HG03571 (cell line): ENCODE data around the gene FAM83B.
"Not testable (repeated sequence)": the region's sequence is repeated elsewhere in the genome, so short reads cannot be mapped to it uniquely, and the experiment has no call there.

ENCODE experiments used
- ATAC-seq: cut with Tn5 transposase; IDR thresholded peaks from one replicate; pipeline ENCODE4 v1.9.1; 2021; ENCODE audit not compliant: unreplicated experiment

Gene FAM83B

DNA sequence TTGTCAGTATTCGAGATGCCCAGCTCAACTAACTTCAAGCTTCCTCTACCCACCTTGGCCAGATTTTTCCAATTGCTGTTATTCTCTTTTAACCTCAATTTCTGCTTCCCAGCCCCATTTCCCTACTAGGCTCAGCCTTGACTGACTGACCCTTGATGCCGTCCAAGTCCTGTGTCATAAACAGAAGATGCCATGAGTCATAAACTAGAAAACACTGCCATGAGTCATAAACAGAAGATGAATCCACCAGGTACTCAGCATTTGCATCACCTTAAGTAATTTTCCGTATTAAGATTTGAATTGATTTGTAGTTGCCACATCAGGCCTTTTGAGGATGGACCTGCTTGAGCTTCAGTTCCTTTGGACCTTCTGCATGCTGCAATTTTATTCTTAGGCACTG is 123.8 kb downstream of the FAM83B start:
- ATAC-seq = no peak

DNA sequence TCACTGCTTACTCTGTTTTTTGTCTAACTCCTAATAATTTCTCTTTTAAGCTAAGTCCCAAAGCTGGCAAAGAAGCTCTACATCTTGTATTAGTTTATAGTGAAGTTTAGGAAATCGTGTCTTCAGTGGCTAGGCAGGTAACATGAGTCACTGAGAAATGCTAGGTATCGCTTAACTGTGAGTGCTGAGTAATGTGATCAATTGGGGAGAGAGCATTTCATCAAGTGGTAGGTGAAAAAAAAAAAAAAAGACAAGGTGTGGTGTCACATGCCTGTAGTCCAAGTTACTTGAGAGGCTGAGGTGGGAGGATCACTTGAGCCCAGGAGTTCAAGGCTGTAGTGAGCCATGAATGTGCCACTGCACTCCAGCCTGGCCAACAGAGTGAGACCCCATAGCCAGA is 125.3 kb downstream of the FAM83B start:
- no peak for ATAC-seq

DNA sequence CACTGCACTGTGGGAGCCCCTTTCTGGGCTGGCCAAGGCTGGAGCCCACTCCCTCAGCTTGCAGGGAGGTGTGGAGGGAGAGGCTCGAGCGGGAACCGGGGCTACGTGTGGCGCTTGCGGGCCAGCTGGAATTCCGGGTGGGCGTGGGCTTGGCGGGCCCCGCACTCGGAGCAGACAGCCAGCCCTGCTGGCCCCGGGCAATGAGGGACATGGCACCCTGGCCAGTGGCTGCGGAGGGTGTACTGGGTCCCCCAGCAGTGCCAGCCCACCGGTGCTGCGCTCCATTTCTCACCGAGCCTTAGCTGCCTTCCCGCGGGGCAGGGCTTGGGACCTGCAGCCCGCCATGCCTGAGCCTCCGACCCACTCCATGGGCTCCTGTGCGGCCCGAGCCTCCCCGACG is 132.6 kb downstream of the FAM83B start:
- not testable (repeated sequence) for ATAC-seq

DNA sequence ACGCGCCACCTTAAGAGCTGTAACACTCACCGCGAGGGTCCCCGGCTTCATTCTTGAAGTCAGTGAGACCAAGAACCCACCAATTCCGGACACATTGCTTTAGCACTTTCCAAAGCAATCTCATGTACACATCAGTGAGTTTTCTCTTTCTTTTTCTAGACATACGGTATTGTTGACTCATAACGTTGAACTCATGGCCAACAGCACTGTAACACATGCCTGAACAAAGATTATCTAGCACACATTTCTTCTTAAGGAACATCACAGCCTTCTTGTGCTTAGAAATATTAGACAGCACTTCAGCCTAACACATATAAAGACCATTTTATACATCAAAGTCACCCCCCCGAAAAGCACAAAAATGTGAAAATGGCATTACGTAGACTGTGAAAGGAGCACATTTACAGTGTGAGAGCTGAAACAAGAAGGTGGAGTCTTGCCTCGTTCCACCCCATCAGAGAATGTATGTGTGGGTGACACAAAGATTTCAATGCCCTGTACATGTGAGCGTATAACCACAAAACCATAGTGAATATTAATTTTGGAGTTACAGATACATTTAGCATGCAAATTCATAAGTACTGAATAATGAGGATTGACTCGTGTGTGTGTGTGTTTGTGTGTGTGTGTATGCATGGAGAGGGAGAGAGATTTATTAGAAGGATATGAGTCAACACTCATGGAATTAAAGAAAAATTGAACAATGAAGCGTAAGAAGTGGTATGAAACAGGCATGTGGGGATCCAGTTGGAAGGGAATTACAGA is 134.1 kb downstream of the FAM83B start:
- no peak for ATAC-seq

DNA sequence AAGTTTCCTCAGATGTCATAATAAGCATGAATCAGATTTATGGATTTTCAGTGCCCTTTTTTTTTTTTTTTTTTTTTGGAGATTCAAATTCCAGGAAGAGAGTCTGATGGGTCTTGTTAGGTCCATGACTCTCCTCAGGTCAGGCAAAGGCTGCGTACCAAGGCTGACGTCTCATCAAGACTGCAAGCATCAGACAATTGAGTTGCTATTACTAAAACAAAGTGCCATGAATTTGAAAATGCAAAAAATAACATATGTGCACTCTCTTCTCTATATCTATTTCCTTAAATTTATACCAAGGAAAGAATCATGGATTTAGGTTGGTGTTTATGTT is 134.7 kb downstream of the FAM83B start:
- no peak for ATAC-seq

DNA sequence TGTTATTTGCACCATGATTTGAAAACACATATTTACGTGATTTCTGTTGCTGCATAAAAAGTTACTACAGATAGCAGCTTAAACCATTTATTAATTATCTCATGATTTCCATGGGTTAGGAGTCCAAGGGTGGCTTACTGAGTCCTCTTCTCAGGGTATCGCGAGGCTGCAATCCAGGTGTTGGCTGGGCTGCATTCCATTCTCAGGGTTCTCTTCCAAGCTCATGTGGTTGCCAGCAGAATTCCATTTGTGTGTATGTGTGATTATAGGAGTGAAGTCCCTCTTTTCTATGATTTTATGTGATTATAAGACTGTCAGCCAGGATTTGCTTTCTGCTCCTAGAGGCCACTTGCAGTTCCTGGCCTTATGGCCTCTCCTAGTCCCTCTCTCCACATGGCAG is 135.1 kb downstream of the FAM83B start:
- ATAC-seq = no peak

DNA sequence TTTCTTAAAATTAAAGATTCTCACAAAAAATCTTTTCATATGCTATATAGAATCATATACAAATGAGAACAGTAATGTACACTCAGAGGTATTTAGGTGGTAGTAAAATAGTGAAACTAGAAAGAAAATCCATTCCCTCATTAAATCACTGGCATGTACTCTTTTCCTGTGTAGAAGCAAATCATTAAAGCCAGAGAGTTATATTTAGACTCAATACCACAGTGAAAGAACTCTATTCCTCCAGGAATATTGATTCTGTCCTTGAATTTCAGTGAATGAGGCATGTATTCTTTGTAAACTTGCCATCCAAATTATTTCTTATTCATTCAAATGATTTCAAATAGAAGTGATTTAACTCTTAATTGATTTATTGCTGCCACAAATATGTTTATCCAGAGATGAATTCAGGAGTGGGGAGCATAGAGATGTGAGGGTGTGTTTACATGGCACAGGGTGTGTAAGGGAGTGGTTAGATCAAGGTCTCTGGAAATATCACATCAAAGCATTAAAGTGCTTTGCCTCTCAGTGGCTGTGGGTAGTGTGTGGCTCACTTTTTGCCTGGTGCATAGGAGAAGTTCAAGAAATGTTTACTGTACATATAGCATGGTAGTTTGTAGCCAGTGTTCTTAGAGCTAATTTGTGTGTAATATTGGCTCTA is 141.2 kb downstream of the FAM83B start:
- ATAC-seq = no peak

DNA sequence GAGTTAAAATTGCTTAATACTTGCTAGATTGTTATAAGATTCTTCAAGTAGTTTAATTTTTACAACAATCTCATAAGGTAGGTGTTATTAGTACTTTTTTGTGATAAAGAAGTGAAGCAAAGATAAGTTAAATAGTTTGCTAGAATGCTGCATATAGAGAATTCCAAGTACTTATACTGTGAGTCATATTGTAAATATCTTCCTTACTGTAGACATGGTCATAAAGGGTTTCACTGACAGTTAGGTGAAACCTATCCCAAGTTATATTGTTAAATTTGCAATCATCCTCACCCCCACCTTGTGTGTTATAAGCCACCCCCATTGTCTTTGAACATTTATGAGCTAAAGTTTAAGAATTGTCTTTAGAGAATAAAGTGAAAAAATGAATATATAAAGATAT is 142.0 kb downstream of the FAM83B start:
- ATAC-seq = no peak

DNA sequence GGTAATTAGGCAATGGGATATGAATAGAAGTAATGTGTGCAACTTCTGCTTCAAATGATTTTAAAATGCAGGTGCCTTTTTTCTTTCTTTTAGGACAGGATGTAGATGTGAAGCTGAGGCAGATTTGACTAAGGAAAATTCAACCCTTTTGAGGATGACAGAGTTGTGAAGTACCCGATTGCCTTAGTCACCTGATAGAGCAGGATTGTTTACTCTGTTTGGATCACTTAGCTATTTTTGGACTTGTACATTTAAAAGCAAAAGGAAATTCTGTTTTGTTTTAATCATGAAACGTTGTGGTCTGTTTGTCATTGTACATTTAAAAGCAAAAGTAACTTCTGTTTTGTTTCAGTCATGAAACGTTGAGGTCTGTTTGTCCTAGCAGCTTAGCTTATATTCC is 143.4 kb downstream of the FAM83B start:
- no peak for ATAC-seq
